Prostate gland (tissue), 2 donors: ENCODE measurements around the gene C12orf56. TPM values are rescaled to one million over a fixed set of nuclear protein-coding genes. Genes with fewer than 3 reads are reported as not detected.
"Not testable (repeated sequence)": the region's sequence is repeated elsewhere in the genome, so short reads cannot be mapped to it uniquely, and the experiment has no call there.

Experiments used
- DNase-seq: peaks from one replicate; pipeline ENCODE4 v3.0.0-alpha.2; 2019; ENCODE audit warnings: low spot score
- H3K27ac ChIP-seq, 2 donors: fragments of 200-600 bp; sonication (generic); 2 replicates each; pipeline ENCODE4 v1.5.1; 2017 to 2019
- H3K27me3 ChIP-seq: fragments of 200-600 bp; sonication (generic); replicated peaks from 2 replicates; pipeline ENCODE4 v1.5.1; 2019; ENCODE audit not compliant: insufficient read depth
- H3K36me3 ChIP-seq, 2 donors: fragments of 200-600 bp; sonication (generic); 1 replicate in 1 of 2; 2 replicates in 1 of 2; pipeline versions ENCODE4 v1.5.1 to v1.8.1; 2017 to 2019
- H3K4me1 ChIP-seq: fragments of 200-600 bp; sonication (generic); replicated peaks from 2 replicates; pipeline ENCODE4 v1.5.1; 2019
- H3K4me3 ChIP-seq, 2 donors: fragments of 200-600 bp; sonication (generic); 2 replicates each; pipeline ENCODE4 v1.5.1; 2017 to 2019
- H3K9me3 ChIP-seq: fragments of 200-600 bp; sonication (generic); 2 replicates; pipeline ENCODE4 v1.5.1; 2017
- POLR2A ChIP-seq: fragments of 450-650 bp; IDR thresholded peaks from one replicate; pipeline ENCODE4 v1.6.1; 2016; ENCODE audit warnings: antibody characterized with exemption, mild to moderate bottlenecking
- POLR2AphosphoS5 ChIP-seq: sonication (generic); formaldehyde crosslinking; IDR thresholded peaks from one replicate; pipeline ENCODE4 v1.6.1; 2017; ENCODE audit warnings: antibody characterized with exemption
- WGBS: methylation state at CpG from one replicate; pipeline ENCODE4 v1.1.5; 2018; 5-methylcytosine and 5-hydroxymethylcytosine counted together
- intact Hi-C: fragments of 100-400 bp; cut with DNase I; formaldehyde crosslinking; loops from one replicate; pipeline ENCODE4 v1.14.2; 2022
- total RNA-seq, 2 donors: library from RNA; depleted of rRNA; stranded (reverse); fragments of >200 nt; gene quantifications; one replicate each; pipeline ENCODE4 v1.1.0, GENCODE V29; 2016
- TF ChIP-seq, protein P1 (sequence below), 4 experiments: fragments of 200-600 bp in 2 of 4; fragments of 450-650 bp in 2 of 4; sonication (generic) in 2 of 4; IDR thresholded peaks; 1 replicate in 3 of 4; 2 replicates in 1 of 4; pipeline ENCODE4 v1.5.1; 2016 to 2019; ENCODE audit warnings: antibody characterized with exemption in 4 of 4, mild to moderate bottlenecking in 2 of 4, moderate library complexity in 2 of 4

Gene C12orf56
- total RNA-seq, 2 donors from 2014 or later: 0.91 to 2.1 TPM

DNA sequence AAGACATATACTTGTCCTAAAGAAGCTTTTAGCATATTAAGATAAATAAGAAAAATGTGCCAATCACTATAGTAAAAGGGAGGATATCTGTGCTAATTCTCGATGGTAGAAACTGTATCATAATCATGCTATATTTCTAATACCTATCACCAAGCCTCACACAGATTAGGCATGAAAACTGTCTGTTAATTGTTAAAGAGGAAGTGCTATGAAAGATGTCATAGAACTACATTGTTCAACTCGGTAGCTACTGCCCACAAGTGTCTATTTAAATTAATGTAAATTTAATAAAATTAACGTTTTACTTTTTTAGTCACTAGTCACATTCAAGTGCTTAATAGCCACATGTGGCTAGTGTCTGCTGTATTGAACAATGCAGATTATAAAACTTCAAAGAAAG lies 90.9 kb downstream of the C12orf56 start:
- Histone ChIP-seq H3K4me1 (no peaks in the 10 kb centered on the region), H3K27ac (no peak overlapping the region), H3K27me3 (no peaks in the 10 kb centered on the region), H3K36me3 (no peaks in the 10 kb centered on the region), H3K4me3 (no peak overlapping the region), H3K9me3 (no peaks in the 10 kb centered on the region)
- no peak for TF ChIP-seq POLR2AphosphoS5
- no peak for TF ChIP-seq POLR2A
- TF ChIP-seq, protein P1, sequence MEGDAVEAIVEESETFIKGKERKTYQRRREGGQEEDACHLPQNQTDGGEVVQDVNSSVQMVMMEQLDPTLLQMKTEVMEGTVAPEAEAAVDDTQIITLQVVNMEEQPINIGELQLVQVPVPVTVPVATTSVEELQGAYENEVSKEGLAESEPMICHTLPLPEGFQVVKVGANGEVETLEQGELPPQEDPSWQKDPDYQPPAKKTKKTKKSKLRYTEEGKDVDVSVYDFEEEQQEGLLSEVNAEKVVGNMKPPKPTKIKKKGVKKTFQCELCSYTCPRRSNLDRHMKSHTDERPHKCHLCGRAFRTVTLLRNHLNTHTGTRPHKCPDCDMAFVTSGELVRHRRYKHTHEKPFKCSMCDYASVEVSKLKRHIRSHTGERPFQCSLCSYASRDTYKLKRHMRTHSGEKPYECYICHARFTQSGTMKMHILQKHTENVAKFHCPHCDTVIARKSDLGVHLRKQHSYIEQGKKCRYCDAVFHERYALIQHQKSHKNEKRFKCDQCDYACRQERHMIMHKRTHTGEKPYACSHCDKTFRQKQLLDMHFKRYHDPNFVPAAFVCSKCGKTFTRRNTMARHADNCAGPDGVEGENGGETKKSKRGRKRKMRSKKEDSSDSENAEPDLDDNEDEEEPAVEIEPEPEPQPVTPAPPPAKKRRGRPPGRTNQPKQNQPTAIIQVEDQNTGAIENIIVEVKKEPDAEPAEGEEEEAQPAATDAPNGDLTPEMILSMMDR (IDR thresholded peaks at IDR 0.05): no peak
- intact Hi-C loops: no loop called here
- no peak for DNase-seq
- 69% methylated on average over 3 of the region's 3 CpGs for WGBS

DNA sequence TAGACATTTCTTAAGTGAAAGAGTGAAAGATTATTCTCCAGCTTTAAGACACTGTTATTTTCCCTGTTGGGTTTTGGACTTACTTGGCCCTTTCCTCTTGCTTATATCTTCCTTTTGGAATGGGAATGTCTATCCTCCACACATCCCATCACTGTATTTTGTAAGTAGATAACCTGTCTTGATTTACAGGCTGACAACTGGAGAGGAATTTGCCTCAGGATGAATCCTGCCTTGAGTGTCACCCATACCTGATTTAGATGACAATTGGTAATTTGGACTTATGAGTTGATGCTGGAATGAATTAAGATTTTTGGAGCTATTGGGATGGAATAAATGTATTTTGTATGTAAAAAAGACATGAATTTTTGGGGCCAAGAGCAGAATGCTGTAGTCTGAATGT lies 94.3 kb downstream of the C12orf56 start:
- H3K9me3 ChIP-seq: no peaks in the 10 kb centered on the region
- no peak for DNase-seq
- H3K36me3 ChIP-seq: no peaks in the 10 kb centered on the region
- H3K4me1 ChIP-seq: no peaks in the 10 kb centered on the region
- TF ChIP-seq POLR2AphosphoS5 (no peak), POLR2A (no peak)
- TF ChIP-seq, protein P1 (IDR thresholded peaks at IDR 0.05): no peak
- no peak overlapping the region for H3K27ac ChIP-seq
- no peak overlapping the region for H3K4me3 ChIP-seq
- no peaks in the 10 kb centered on the region for H3K27me3 ChIP-seq
- intact Hi-C loops: no loop called here

DNA sequence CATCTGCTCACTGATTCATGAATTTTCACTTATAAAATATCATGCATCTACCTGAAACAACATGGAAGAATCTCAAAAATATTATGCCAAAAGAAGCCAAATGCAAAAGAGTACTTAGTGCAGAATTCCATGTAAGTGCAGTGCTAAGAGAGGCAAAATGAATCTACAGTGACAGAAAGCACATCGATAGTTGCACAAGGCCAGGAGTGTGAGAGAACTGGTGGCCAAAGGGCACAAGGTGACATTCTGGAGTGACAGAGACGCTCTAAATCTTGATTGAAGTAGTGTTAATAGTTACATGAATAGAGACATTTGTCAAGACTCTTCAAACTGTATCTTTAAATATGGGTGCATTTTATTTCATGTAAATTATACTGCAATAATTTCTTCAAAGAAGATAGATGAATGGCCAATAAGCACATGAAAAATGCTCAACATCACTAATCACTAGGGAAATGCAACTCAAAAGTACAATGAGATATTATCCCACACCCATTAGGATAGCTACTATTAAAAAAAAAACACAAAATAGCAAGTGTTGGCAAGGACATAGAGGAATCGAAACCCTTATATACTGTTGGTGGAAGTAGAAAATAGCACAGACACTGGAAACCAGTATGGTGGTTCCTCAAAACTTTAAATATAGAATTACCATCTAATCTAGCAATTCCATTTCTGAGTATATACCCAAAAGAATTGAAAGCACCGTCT lies 96.7 kb downstream of the C12orf56 start:
- H3K4me1 ChIP-seq: no peaks in the 10 kb centered on the region
- no peaks in the 10 kb centered on the region for H3K36me3 ChIP-seq
- no peak for DNase-seq
- WGBS: 93% methylated on average over 4 of the region's 4 CpGs
- H3K27ac ChIP-seq: no peak overlapping the region
- H3K4me3 ChIP-seq: no peak overlapping the region
- TF ChIP-seq POLR2A (no peak), POLR2AphosphoS5 (no peak)
- TF ChIP-seq, protein P1 (IDR thresholded peaks at IDR 0.05): no peak
- H3K27me3 ChIP-seq: no peaks in the 10 kb centered on the region
- H3K9me3 ChIP-seq: no peaks in the 10 kb centered on the region
- intact Hi-C loops: no loop called here

DNA sequence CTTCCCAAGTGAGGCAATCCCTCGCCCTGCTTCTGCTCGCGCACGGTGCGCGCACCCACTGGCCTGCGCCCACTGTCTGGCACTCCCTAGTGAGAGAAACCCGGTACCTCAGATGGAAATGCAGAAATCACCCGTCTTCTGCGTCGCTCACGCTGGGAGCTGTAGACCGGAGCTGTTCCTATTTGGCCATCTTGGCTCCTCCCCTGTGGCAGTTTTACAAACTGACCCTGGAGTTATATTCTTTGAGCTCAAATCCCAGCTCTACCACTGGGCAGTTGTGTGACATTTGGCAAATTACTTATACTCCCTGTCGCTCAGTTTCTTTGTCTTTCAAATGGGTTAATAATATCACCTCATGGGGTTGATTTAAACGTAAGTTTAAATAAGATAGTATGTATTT lies 97.4 kb downstream of the C12orf56 start:
- 96% methylated on average over 4 of the region's 15 CpGs for WGBS
- intact Hi-C loops, H3K4me1 ChIP-seq, DNase-seq, H3K4me3 ChIP-seq, H3K9me3 ChIP-seq, H3K27me3 ChIP-seq, H3K36me3 ChIP-seq, H3K27ac ChIP-seq: not testable (repeated sequence)

DNA sequence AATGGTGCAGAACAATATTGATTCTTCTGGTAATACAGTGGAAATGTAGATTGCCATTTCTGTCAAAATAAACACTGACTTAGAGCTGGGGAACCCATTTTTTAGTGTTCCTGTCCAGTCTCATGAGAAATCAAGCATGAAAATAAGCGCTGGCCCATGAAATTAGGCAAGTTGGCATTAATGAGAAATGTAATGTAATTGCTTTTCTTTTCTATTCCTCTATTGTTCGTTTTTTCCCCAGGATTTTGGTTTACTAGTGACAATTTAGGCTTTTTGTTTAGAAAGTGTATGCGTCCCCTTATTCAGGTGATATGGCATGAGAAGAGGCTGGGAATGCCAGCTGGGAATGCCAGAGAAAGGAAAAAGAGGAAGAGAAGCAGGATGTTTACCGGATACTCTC lies 104.0 kb downstream of the C12orf56 start:
- WGBS: 68% methylated on average over 4 of the region's 4 CpGs
- no peak for DNase-seq
- Histone ChIP-seq H3K27me3 (no peaks in the 10 kb centered on the region), H3K36me3 (no peaks in the 10 kb centered on the region), H3K9me3 (no peaks in the 10 kb centered on the region), H3K4me3 (no peak overlapping the region), H3K4me1 (no peaks in the 10 kb centered on the region), H3K27ac (no peak overlapping the region)
- TF ChIP-seq POLR2A (no peak), POLR2AphosphoS5 (no peak)
- TF ChIP-seq, protein P1 (IDR thresholded peaks at IDR 0.05): no peak
- intact Hi-C loops: no loop called here
